Stimulated activated CD4-positive, alpha-beta T cell treated with anti-CD3 and anti-CD28 coated beads, Interleukin-12 subunit alpha, Interleukin-12 subunit beta, amount 100 ng/mL, for 4 hours (primary cell): ENCODE measurements around the gene MIEF2.

Experiments
- DNase-seq: peaks from one replicate; pipeline ENCODE4 v3.0.0-alpha.2; 2020

The MIEF2 gene

DNA sequence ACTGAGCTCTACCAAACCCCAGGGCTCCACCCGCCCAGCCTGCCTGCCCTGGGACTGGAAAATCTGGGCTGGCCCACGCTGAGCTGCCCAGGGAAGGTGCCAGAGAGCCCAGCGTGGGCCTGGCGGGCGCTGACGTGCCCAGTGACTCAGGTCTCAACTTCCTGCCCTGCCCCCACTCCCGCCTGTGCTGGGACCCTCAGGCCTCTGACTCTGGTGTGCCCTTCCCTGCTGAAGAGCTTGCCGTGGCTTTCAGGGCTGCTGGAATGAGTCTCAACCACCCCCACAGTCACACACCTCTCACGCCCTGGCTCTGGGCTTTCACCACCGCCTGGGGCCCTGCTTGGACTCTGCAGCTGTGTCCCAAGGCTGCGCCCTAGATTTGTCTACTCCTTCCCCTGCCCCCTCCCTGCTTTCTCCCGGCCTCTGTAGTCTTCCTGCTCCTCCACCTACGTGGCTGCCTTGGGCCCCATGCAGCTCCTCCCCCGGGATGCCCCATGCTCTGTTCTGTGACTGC lies 24.7 kb upstream of the MIEF2 start:
- DNase-seq, result no peak

DNA sequence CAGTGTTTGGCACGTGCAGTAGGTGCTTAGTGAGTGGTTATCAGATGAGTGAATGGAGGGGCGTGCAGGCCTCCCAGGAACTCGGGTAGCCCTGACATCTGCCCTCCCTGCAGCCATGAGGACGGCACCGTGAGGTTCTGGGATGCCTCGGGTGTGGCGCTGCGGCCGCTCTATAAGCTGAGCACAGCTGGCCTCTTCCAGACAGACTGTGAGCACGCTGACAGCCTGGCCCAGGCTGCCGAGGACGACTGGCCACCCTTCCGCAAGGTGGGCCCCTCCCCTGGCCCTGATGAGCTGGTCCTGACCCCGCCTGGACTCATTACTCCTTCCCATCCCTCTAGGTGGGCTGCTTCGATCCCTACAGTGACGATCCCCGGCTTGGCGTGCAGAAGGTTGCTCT lies 24.0 kb upstream of the MIEF2 start:
- no peak for DNase-seq

DNA sequence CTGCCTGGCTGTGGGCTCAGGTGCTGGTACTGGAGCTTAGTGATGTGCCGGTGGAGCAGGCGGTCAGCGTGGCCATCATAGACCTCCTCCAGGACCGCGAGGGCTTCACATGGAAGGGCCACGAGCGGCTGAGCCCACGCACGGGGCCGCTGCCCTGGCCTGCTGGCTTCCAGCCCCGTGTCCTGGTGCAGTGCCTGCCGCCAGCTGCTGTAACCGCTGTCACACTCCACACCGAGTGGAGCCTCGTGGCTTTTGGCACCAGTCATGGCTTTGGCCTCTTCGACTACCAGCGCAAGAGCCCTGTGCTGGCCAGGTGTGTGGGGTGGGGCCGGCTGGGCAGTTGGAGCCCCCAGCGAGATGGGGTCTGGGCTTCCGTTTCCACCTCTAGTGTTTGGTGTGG lies 23.0 kb upstream of the MIEF2 start:
- no peak for DNase-seq

DNA sequence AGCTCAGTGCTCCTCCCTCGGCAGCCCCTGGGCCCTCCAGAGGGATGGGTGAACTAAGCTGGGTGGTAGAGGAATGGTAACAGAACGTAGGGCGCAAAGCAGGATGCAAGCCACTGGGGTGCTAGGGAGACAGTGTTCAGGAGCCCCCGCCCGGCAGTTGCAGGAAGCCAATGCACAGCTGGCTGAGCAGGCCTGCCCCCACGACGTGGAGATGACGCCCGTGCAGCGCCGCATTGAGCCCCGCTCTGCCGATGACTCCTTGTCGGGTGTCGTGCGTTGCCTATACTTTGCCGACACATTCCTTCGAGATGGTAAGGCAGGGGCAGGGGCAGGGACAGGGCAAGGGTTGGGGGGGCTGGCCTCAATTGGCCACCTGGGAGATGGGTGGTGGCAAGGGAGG lies 22.2 kb upstream of the MIEF2 start:
- DNase-seq, result no peak

DNA sequence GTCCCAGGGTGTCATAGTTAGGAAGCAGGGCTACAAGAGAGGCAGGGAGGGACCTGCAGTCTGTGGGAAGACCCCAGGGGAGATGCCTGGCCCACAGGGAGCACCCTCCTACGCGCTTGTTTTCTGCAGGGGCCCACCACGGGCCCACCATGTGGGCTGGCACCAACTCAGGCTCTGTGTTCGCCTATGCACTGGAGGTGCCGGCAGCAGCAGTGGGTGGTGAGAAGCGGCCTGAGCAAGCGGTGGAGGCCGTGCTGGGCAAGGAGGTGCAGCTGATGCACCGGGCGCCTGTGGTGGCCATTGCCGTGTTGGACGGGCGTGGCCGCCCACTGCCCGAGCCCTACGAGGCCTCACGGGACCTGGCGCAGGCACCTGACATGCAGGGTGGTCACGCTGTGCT lies 20.0 kb upstream of the MIEF2 start:
- DNase-seq, result no peak

DNA sequence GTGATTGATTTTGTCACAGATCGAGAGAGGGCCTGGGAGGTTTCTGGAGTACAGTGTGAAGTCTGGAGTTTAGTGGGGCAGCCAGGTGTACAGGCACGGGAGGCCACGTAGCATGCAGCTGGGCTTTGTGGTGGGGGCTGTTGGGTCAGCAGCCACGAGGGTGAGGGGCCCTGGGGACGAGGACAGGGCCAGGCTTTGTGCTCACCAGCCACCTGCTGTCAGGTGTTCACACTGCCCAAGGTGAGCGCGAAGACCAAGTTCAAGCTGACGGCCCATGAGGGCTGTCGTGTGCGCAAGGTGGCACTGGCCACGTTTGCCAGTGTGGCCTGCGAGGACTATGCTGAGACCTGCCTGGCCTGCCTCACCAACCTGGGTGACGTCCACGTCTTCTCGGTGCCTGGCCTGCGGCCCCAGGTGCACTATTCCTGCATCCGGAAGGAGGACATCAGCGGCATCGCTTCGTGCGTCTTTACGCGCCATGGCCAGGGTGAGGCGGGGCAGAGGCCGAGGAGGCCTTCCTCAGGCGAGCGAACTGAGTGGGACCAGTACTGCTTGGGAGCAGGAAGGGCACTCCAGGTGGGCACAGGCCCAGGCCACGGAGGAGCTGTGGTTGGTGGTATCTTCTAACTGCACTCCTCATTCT lies 19.1 kb upstream of the MIEF2 start:
- DNase-seq, result no peak

DNA sequence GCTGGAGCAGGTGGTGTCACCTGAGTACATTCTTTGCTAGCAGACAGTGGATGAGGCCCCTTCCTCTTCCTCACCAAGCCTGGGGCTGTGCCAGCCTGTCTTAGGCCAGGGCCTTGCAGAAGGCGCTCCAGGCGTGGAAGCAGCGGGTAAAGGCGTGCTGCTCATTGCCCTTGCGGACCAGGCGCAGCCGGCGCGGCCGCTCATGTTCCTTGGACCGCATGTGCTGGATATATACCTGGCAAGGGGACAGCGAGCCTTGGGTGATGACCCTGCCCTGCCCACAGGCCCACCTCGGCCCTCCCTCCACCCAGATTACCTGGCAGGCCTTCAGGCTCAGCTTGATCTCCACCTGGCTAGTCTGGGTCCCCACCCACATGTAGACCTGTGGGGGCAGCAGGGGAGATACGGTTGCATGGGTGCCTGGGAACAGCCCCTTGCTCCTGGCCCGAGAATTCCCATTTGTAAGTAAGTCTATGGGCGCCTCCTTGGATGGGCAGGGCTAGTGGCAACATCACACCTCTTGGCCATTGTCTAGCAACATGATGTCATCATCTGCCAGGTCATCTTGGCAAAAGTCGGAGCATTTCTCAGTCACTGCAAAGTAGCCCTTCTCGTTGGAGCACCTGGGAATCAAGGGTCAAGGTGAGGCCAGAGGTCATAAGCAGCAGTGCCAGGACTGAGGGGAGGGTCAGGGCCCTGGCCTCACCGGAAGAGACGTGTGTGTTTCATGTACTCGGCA lies 15.3 kb upstream of the MIEF2 start:
- no peak for DNase-seq

DNA sequence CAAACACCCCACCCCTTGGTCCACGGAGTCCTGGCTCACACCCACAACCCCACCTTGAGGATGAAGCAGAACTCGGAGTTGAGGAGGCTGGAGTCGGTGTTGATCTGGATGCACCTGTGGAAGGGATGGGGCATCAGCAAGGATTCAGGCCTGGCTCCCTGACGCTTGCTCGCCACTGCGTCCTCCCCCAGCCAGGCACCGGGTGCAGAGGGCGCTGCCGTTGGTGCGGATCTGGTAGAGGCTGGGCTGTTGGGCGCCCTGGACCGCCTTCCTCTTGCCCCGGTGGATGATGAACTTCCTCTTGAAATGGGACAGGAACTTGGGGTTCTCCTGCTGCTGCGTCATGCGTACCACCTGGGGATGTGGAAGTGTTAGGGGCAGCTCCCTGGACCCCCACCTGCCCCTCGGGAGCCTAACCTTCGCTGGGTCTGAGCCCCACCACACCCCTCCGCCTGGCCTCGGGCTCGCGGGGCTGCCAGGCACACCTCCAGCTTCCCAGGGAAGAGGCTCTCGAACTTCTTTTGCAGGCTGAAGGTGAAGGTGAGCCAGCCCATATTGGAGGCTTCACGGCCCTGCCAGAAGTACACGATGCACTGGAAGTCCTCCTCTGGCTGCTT lies 14.2 kb upstream of the MIEF2 start:
- DNase-seq, result no peak

DNA sequence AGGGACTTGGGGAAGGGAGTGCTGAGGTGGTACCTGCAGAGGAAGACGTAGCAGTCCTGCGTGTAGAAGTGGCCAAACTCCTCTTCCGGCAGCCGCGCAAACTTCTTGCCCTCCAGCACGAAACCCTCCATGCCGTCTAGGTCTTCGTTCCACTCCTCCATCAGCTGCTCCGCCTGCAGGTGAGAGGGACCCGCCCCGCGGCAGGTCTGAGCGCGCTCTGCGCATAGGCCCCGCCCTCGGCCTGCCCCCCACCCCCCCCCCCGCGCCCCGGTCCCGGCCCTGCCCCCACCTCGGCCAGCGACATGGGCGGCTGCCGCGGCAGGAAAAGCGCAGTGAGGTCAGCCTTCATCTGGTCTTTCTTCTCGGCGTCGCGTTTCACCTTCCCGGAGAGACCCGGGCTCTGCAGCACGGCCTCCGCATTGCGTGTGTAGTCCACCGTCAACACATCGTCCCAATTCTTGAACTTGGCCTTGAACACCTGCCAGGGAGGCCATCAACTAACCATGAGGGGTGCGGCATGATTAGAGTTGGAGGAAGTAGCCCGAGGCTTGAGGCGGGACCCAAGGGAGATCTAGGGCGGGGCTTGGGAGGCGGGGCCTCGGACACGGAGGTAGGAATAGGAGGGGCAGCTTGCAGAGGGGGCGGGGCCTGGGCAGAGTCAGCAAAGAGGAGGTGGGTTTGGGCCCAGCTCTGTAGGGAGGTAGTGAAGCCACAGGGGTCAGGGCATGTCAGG lies 13.4 kb upstream of the MIEF2 start:
- peak; percentile 37 for DNase-seq

DNA sequence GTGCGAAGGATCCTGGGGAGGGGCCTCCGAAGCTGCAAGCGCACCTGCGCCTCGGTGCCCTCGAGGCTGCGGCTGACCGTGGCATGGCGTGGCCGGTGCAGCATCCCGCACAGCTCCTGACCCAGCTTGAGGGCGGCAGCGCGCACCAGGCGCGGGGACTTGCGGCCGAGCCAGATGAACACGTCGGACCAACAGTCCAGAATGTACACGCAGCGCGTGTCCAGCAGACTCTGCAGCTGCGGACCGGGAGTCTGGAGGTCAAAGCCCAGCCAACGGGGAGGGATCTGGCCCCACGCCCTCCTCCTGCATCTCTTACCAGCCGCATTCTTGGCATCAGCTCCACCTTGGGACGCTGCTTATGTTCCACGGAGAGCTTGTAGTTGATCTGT lies 12.9 kb upstream of the MIEF2 start:
- DNase-seq, result no peak

DNA sequence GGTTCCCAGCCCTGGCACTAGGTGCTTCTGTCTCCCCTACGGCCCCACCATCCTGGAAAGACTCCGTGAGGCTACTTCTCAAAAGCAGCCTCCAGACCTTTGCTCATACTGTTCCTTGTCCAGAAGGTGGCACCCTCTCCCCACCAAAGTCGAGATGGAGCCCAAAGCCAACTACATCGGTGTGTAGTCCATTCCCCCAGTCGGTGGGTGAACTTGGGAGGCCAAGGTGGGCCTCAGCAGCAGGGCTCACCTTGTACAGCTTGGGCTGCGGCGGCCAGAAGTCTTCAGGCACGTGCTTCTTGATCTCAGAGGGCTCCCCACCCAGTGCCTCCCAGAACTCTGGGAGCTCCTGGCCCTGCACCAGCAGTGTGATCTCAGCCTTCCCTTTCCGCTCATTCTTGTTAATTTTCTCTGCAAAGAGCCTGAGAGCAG lies 12.1 kb upstream of the MIEF2 start:
- DNase-seq, result peak; percentile 45

DNA sequence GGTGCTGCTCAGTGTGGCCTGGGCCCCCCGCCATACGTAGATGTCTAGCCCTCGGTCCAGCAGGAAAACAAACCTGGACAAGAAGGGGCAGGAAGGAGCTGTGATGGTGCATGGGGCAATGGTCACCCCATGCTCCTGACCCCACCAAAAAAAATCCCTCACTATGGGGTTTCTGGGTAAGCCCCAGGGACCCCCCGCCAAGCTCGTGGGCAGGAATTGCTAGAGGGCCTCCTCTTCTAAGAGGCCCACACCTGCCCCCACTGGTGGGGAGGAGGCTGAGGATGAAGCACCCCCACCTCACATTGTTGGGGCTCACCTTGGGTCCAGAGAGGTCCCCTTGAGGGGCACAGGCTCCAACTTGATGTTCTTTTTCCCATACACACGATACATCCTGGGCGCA lies 11.7 kb upstream of the MIEF2 start:
- DNase-seq, result no peak

DNA sequence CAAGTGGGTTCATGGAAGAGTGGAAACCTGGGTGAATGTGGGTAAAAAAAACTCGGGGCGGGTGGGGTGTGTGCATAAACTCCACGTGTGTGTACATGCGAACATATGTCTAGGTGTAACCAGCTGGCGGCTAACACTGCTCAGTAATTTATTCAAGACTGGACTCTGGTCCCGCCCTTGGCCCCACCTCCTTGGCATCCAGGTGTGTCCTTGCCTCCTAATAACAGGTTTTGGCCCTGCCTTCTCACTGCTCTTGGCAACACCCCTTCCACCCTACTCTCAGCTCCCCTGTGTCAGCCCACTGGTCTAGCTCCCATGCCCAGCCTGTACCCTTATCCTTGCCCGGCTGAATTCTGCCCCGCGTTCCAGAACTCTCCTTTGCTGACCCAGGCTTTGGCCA lies 10.2 kb upstream of the MIEF2 start:
- DNase-seq, result no peak

DNA sequence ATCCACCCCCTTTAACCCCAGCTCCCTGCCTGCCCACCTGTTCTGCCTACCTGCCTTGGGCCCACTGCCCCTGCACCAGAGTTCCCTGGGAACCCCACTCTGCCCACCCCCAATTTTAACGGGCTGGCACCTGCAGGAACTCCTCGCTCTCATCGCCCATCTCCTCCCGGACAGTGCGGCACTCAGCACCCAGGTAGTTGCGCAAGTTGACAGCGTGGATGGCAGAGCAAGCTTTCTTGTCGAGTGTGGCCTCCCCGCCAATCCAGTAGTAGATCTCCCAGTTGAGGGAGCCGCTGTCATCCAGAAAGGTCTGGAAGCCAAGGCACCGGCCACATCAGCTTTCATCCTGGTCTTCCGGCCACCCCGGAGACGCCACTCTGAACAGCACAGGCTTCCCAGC lies 9.8 kb upstream of the MIEF2 start:
- DNase-seq, result no peak

DNA sequence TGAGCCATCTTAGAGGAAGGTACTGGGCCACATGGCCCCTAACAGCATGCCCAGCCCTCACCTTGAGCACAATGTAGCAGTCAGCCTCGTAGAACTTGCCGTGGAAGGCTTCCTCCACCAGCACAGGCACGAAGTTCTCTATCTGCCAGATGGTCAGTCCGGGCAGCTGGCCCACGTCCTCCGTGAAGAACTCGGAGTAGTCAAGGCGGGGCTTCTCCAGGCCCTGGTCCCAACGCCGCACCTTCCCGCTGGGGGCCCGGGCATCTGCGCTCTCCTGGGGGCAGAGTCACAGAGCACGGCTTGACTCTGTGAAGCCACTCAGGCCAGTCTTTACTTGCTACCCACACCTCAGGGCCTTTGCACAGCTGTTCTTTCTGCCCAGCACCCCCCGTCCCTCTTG lies 9.3 kb upstream of the MIEF2 start:
- DNase-seq, result no peak

DNA sequence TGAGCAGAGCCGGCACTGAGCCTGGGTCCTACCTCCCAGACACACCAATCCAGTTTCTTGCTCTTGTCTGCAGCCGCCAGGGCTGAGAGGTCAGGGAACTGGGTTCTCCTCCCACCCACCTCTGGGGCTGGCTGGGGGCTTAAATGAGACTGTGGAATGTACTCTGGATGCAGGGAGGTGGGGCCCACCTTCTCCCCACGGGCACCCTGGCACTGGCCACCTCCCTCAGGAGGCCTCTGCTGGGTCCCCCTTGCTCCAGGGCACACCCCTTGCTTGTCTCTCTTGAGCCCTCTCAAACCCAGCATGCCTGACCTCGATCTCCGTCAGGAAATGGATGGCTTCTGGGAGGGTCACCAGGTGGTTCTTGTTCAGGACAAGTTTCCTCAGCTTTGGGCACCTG lies 8.3 kb upstream of the MIEF2 start:
- DNase-seq, result no peak

DNA sequence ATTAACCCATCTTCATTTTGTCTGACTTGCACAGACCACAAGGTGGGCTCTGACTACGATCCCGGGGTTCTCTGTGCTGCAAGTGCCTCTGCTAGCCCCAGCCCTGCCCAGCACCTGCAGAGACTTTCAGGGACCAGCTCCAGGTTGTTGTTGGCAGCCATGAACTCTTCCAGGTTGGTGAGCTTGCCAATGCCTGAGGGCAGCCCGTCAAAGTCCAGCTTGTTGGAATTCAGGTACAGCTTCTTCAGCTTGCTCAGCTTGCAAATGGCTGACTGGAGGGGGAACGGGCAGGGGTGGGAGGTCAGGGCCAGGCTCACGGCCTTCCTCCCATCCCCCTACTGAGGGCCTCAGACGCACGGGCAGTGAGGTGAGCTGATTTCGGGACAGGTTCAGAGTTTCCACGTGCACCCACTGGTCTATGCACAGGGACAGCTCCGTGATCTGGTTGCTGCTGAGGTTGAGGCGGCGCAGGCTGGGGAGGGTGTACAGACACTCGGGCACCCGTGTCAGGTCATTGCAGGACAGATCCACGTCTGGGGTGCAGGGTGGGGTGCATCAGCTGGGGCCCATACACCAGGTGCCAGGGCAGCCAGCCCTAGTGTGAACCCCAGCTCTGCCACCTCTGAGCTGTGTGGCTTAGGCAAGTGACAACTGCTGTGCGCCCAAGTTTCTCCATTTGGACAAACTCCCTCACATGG lies 7.1 kb upstream of the MIEF2 start:
- DNase-seq, result no peak

DNA sequence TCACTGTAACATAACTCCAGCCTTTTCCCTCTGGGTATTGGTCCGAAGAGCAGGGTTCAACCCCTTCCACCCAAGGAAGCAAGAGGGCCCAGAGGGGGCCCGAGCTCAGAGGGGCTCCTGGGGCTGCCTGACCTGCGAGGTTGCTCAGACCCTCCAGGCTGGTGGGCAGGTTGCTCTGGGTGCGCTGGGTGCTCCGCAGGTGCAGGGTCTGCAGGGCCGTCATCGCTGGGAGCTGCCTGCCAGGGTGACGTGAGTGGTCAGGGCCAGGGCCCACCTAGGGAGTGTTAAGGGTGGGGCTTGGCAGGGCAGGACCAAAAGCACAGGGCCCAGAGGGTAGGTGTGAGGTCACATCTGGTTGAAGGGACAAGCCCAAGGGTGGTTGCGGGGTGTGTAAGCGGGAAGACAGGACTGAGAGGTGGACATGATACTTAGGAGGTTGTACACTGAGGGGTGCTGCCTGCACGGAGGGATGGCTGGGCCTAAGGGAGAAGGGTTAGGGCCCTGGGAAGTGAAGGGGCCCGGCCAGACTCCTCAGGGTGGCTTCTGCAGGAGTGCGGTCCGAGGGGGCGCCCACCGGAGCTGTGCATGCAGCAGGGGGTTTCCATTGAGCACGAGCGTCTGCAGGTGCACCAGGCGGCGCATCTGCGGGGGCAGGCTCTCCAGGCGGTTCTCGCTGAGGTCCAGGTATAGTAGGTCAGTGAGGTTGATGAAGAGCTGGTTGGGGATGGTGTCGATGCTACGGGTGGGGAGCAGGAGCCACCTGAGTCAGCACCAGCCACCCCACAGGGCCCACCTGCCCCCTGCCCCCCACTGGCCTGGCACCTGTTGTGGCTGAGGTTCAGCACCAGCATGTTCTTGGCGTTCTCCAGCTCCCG lies 6.3 kb upstream of the MIEF2 start:
- DNase-seq, result no peak

DNA sequence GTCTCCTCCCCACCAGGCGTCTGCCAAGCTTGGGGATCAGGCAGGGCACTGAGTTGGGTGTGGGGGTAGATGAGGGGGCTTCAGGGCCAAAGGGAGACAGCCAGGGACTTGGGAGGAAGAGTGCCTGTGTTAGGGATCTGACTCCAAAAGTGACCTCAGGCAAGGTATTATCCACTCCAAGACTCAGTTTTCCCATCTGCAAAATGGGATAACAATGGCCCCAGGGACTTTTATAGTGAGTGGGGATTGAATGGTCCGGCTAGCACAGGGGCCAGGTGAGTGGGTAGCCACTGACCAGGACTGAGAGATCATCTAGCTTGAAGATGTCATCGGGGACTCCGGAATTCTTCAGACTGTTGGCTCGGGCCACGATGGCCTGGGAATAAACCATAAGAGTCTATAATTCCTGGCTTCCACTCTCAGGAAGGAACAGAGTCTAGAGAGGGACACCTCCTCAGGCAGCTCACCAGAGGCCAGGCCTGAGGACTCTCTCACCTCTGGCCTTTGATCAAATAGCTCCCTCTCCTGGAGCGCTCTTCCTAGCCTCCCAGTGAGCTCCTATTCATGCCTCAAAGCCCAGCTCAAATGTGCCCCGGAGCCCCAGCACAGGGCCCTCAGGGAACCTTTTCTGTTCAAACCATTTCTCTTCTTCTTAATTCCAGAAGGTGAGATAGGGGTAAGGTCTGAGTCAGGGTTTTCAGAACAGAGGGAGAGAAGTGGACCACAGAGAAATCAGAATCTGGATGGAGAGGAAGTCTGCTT lies 5.4 kb upstream of the MIEF2 start:
- DNase-seq, result no peak

DNA sequence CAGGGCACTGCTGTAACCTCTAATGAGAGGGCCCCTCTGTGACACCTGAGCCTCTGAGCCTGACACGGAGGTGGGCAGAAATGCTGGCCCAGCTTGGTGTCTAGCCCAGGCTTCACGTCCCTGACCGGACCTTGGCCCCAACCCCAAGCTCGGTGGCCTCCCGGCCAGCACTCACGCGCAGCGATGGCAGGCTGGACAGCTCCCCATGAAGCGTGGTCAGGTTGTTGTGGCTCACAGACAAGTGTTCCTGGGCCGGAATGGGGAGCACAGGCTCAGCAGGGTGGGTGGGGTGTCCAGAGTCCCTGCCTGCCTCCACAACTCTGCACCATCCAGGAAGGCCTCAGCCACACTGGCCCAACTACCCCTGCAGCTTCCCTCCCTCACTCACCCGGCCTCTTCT lies 4.1 kb upstream of the MIEF2 start:
- DNase-seq, result no peak

DNA sequence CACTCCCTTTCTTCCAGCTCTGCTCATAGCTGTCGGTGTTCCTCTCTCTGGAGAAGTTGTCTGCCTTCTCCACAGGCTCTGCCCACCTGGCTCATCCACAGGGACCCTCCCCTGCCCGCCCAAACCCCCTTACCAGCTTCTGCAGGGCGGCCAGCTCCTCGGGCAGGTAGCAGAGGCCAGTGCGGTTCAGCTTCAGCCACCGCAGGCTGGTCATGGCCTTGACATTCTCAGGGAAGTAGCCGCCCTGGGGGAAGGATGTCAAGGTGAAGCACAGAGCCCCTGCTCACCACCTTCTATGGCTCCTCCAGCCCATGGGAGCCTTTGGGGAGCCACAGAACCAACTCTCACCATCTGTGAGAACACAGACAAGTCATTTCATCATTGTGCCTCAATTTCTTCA lies 3.7 kb upstream of the MIEF2 start:
- DNase-seq, result no peak
